Stimulated activated CD4-positive, alpha-beta T cell treated with anti-CD3 and anti-CD28 coated beads, Interleukin-12 subunit alpha, Interleukin-12 subunit beta, amount 100 ng/mL, for 48 hours (primary cell): ENCODE results near the gene HMGXB3.
"Not testable (repeated sequence)": the region's sequence is repeated elsewhere in the genome, so short reads cannot be mapped to it uniquely, and the experiment has no call there.

Experiments
- DNase-seq, 3 donors: peaks; one replicate each; pipeline ENCODE4 v3.0.0-alpha.2; 2020; ENCODE audit warnings: low read depth in 2 of 3, low spot score in 1 of 3

HMGXB3 gene

DNA sequence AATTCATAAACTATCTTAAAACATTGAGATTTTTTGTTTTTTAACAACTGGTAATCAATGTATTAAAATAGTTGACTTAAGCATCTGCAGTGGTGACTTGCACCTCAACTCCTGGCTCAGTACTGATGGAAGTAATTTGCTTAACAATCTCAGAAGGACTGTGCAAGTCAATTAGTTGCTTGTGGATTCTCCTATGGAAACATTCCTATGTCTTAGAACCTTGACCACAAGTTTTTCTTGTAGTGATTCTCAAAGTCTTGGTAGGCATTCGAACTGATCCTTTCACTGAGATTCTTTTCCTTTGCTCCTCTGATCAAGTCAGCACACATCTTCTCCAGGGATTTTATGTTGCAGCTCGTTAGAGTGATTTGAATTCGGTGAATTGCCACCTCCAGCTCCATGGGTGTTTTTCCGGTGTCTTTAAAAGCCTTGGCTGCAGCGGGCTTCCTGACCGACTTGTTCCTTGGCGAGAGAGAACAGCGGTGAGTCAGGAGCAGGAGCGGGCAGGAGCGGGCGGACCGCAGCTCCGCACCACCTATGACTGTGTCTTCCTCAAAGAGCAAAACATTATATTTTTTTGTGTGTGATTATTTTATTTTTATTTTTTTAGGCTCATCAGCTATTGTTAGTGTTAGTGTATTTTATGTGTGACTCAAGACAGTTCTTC lies 21.1 kb downstream of the HMGXB3 start:
- no peak for DNase-seq

DNA sequence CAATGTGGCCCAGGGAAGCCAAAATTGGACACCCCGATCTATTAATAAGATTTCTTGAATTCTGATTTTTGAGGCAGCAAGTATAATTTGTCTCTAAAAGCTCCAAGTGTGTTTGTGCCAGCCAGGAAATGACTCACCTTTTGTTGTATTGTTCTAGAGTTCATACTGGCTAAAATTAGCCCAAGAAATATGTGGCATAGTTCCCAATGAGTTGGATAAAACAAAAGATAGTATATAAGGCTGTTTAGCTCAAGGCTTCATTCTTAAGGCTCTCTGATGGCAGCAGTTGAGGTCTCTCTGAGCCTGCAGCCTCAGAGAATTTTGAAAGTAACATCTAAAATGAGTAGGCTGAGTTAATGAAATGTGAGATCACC lies 21.6 kb downstream of the HMGXB3 start:
- no peak for DNase-seq

DNA sequence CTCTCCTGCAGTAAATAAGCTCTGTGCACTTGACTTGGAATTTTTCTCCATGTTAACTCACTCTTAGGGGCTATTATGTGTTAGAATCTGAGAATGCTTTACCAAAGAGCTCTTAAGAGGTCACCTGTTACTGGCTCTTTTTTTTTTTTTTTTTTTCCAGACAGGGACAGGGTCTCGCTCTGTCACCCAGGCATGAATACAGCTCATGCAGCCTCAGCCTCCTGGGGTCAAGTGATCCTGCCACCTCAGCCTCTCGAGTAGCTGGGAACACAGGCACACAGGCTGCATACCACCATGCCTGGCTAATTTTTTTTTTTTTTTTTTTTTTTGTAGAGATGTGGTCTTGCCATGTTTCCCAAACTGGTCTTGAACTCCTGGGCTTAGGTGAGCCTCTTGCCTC lies 22.1 kb downstream of the HMGXB3 start:
- no peak for DNase-seq

DNA sequence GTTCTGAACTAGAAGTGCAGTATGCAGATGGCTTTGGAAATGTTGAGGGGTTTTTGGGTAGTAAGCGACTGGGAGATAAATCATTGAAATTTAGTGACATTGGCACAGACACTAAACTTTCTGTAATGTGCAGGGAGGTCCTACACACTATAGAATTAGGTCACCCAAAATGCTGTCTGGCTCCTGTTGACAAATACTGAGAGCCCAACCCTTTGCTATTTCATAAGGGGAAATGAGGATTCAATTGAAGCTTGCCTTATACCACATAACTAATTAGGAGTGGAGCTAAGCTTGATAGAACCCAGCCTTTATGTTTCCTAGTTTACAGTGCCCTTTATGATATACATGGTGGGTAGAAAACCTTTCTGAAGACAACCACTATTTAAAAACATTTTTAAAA lies 22.6 kb downstream of the HMGXB3 start:
- no peak for DNase-seq

DNA sequence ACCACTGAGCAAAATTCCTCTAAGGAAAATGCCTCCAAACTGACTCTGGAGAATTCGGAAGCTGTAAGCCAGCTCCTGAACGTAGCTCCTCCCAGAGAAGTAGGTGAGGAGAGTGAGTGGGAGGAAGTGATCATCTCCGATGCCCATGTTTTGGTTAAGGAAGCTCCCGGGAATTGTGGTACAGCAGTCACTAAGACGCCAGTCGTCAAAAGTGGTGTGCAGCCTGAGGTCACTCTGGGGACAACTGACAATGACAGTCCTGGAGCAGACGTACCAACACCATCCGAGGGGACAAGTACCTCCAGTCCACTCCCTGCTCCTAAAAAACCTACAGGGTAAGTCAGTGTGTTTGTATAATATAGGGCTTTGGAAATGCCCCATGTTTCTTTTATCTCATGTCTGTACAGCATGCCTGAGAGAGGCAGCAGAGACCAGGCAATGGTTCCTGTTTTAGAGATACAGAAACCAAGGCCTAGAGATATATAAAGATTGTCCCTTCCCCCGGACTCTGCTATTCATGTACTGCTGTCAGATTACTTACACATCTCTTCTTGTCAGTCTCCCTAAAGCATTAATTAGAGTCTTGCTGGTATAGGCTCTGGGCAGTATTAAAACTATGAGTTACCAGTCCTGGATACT lies 23.9 kb downstream of the HMGXB3 start:
- no peak for DNase-seq

DNA sequence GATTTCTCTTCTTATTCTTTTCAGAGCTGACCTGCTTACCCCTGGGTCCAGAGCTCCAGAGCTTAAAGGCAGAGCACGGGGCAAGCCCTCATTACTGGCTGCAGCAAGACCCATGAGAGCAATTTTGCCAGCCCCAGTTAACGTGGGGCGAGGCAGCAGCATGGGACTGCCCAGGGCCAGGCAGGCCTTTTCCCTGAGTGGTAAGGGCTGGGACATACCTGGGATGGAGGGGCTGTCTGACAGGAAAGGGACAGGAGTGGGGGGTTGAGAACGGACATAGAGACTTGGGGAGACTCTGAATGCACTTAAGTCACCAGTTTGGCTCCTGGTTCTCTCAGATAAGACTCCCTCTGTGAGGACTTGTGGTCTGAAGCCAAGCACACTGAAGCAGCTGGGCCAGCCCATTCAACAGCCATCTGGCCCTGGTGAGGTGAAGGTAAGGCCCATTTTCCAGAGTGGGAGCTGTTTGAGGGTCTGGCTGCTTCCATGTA lies 26.2 kb downstream of the HMGXB3 start:
- no peak for DNase-seq

DNA sequence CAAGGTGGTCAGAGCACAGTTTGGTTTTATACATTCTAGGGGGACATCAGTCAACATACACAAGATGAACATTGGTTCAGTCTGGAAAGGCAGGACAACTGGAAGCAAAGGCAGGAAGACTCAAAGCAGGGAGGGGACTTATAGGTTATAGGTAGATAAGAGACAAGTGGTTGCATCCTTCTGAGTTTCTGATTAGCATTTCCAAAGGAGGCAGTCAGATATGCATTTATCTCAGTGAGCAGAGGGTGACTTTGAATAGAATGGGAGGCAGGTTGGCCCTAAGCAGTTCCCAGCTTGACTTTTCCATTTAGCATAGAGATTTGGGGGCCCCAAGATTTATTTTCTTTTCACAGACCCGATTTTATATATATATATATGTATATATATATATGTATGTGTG lies 27.5 kb downstream of the HMGXB3 start:
- DNase-seq, result not testable (repeated sequence)

DNA sequence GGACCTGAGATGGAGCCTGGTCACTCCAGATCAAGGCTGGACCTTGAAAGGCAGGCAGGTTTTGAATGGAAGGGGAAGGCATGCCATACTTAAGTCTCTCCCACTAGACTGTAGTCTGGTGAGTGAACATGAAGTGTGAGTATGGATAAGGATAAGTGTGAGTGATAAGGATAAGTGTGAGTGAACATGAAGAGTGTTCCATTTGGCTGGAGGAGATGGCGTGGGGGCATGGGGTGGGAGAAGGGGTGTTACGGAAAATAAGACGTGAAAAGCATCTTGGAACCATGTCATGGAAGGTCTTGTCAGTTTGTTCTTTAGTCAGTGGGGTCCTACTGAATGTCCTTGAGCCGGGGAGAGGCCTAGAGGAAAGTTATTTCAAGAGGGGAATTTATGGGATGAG lies 32.8 kb downstream of the HMGXB3 start:
- no peak for DNase-seq

DNA sequence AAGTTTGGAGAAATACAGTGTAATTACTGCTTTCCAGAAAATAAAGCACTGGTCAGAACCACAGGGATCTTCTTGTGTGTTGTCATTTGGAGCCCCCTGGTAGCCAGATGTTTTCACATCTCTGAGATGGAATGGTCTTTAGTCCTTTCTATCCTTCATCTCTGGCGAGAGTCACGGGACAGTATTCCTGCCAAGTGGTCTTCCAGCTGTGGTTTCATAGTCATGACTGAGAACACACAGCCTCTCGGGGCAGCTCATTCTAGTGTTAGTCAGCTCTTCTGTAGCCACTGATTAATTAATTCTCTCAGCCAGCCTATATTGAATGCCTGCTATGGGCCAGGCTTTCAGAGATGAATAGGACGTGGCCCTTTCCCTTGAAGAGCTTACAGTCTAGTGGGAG lies 34.1 kb downstream of the HMGXB3 start:
- DNase-seq, result no peak

DNA sequence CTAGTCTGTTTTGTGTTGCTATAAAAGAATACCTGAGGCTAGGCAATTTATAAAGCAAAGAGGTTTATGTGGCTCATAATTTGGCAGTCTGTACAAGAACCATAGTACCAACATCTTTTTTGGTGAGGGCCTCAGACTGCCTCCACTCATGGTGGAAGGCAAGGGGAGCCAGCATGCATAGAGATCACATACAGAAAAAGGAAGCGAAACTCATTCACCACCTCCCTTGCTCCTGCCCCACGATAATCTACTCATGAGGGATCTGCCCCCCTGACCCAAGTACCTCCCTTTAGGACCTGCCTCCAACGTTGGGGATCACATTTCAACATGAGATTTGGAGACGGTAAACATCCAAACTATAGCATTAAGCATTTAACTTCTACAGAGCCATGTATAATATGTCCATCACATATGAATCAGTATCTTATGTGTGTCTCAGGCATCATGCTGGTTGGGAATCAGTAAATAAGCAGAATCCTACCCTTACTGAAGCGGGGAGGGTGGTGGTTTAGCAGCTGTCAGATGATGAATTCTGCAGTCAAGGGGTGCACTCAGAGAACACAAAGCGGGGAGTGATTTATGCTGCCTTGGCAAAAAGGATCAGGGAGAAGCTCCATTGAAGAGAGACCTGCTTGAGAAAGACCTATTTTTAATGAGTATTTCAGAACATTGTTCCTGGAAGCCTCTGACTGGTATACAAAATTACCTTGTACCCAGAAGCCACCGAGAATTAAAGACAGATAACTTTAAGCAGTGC lies 34.8 kb downstream of the HMGXB3 start:
- DNase-seq, result no peak

DNA sequence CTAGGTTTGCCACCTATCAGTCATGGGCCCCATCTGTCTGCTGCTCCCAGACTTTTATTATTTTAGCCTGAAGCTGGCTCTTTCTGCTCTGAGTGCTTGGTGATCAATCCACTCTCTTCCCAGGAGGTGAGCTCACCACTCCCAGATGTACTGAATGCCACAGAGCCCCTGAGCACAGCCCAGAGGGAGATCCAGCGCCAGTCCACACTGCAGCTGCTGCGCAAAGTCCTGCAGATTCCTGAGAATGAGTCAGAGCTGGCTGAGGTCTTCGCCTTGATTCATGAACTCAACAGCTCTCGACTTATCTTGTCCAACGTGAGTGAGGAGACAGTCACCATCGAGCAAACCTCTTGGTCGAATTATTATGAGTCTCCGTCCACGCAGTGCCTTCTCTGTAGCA lies 36.0 kb downstream of the HMGXB3 start:
- DNase-seq, result no peak

DNA sequence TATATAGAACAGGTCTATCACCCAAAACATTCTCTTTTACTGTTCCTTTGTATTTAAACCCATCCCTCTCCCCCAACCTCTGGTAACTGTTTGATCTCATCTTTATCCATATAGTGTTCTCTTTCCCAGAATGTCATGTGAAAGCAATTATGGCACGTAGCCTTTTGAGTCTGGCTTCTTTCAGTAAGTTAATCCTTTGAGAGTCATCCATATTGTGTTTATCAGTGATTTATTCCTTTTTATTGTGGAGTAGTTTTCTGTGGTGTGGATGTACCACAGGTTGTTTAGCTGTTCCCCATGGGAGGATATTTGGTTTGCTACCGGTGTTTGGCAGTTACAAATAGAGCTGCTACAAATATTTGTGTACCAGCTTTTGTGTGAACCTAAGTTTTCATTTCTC lies 38.0 kb downstream of the HMGXB3 start:
- no peak for DNase-seq

DNA sequence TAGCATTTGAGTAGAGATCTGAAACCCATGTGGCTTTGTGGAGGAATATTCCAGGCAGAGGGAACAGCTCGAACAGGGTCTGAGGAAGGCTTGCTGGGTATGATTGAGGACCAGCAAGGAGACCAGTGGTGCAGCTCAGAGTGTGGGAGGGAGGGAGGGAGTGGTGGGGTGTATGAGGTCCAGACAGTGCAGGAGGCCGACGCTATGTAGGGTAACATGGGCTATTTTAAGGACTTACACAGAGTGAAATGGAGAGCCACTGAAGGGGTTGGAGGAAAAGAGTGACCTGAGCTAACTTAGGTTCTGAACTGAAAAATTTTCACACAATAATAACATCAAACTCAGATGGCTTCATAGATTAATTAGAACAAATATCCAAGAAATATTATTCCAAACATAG lies 41.9 kb downstream of the HMGXB3 start:
- DNase-seq, result no peak

DNA sequence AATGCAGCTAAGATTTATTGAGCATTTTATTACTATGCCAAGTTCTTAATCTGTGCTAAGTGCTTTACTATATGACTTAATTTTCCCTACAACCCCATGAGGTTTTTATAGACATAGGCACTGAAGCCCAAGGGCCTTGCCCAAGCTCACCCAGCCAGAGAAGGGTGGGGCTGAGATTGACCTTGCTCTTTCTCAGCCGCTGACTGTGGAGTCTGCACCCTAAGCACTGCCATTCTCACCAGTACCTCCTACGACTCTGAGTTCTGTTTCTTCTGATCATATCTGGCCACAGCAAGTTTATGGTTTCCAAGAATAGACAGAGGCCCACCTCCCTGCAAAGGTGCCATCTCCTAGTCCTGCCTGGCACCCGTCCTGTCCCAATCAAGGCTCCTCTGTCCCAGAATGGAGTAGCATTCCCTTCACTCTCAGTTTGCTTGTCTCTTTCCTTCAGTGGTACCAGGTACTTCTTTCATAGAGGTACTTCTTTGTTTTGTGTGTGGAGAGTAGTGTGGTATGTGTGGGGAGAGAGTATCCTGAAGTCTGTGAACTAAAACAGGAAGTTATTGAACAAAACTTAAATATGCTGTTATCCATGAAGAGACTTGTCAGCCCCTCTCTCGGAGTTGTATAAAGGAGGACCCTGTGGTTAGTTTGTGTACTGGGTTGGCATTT lies 43.3 kb downstream of the HMGXB3 start:
- DNase-seq, result no peak

DNA sequence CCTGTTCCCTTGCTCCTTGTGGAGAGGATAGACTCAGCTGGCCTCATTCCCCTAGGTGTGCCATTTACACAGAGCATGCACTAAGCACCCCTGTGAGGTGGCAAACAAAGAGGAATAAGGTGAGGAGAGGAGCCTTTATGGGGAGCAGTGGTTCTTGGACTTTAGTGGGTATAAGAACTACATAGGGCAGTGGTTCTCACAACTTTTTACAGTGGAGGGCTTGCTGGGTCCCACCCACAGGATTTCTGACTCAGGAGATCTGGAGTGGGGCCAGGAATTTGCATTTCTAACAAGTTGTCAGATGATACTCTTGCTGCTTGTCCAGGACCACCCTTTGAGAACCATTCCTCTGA lies 43.8 kb downstream of the HMGXB3 start:
- no peak for DNase-seq

DNA sequence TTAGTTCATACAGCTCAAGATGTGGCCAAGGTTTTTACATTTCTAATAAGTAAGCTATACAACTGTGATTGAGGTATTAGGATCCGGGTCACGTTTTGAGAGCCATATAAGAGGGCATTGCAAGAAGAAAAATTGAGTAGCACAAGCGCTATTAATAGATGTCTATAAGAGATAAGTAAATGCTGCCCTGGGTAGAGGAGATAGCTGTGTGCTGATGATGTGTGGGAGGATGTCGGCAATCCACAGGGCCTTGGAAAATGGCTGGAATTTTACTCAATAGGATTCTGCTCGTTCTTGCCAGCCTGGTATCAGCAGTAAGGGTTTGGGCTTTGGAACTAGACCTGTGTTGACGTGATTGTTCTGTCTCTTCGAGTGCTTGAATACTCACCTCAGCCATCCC lies 44.2 kb downstream of the HMGXB3 start:
- DNase-seq, result no peak

DNA sequence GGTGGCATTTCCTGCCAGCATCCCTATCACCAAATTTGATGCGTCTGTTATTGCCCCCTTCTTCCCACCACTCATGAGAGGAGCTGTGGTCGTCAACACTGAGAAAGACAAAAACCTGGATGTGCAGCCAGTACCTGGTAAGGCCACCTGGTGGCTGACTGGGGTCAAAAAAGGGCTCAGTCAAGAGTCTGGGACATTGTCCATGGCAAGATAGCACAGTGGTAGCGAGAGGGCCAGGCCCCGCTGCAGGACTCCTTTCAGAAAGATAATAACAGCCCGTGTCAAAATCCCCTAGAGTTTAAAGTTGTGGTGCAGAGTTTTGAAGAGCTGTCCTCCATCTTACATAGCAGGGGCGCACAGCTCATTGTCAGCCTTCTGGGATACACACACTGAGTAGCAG lies 45.0 kb downstream of the HMGXB3 start:
- no peak for DNase-seq

DNA sequence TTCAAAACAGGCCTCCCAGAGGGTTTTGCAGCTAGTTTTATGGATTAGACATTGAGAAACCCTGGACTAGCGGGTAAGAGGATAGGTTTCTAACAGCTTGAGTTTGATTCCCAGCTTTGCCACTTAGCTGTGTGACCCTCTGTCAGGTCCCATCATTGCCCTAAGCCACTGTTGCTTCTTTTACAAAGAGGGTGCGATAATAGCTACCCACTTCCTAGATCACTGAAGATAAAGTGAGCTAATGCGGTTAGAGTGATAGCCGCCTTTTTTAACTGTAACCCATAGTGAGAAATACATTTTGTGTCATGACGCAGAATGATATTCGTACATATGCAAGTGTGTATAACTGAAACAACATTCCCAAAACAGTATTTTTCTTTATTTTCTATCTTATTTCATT lies 45.5 kb downstream of the HMGXB3 start:
- no peak for DNase-seq

DNA sequence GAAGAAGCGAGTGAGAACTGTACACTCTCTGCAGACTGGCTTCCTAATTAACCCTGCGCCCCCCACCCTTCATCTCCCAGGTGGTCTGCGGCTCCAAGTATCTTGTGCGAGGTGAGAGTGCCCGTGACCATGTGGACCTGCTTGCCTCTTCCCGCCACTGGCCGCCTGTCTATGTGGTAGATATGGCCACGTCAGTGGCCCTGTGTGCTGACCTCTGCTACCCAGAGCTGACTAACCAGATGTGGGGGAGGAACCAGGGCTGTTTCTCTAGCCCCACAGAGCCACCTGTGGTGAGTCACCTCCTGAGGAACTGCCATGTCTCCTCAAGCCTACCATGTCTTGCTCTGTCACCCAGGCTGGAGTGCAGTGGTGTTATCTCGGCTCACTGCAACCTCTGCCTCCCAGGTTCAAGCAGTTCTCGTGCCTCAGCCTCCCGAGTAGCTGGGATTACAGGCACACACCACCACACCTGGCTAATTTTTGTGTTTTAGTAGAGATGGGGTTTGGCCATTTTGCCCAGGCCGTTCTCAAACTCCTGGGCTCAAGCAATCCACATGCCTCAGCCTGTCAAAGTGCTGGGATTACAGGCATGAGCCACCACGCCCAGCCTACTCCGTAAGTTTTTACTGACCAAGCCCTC lies 49.8 kb downstream of the HMGXB3 start:
- DNase-seq, result not testable (repeated sequence)

DNA sequence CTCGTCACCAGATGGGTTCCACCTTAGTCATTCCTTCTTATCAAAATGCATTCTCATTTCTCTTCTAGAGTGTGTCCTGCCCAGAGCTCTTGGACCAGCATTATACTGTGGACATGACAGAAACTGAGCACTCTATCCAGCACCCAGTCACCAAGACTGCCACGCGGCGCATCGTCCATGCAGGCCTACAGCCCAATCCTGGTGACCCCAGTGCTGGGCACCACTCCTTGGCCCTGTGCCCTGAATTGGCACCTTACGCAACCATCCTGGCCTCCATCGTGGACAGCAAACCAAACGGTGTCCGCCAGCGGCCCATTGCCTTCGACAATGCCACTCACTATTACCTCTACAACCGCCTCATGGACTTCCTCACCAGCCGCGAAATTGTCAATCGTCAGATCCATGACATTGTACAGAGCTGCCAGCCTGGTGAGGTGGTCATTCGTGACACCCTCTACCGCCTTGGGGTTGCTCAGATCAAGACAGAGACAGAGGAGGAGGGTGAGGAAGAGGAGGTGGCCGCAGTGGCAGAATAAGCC lies 51.2 kb downstream of the HMGXB3 start:
- DNase-seq, result no peak
